ENCODE results near the gene SNX11.

The SNX11 gene

GRCh38 chr17:48134912-48135480, 27.4 kb downstream of the SNX11 start:
- DNase-seq, result no peak

GRCh38 chr17:48137656-48138055, 30.1 kb downstream of the SNX11 start:
- no peak for DNase-seq

GRCh38 chr17:48139944-48140343, 32.4 kb downstream of the SNX11 start:
- DNase-seq, result no peak

GRCh38 chr17:48143629-48144028, 36.1 kb downstream of the SNX11 start:
- DNase-seq, result no peak

- no peak for DNase-seq
Measured at GRCh38 chr17:48144231-48144630, 36.7 kb downstream of the SNX11 start.

GRCh38 chr17:48144976-48145798, 37.6 kb downstream of the SNX11 start:
- no peak for DNase-seq

- DNase-seq, result no peak
Measured at GRCh38 chr17:48148029-48148770, 40.6 kb downstream of the SNX11 start.

GRCh38 chr17:48148854-48149786, 41.6 kb downstream of the SNX11 start:
- peak; percentile 67 for DNase-seq

- DNase-seq, result no peak
Measured at GRCh38 chr17:48149787-48150463, 42.4 kb downstream of the SNX11 start.

GRCh38 chr17:48150597-48151001, 43.0 kb downstream of the SNX11 start:
- DNase-seq, result no peak

GRCh38 chr17:48151220-48151619, 43.7 kb downstream of the SNX11 start:
- DNase-seq, result no peak

GRCh38 chr17:48152289-48152688, 44.7 kb downstream of the SNX11 start:
- DNase-seq, result no peak

GRCh38 chr17:48153691-48154358, 46.3 kb downstream of the SNX11 start:
- DNase-seq, result peak; percentile 51

GRCh38 chr17:48155889-48156611, 48.5 kb downstream of the SNX11 start:
- peak; percentile 74 for DNase-seq

GRCh38 chr17:48159232-48159631, 51.7 kb downstream of the SNX11 start:
- no peak for DNase-seq

- DNase-seq, result no peak
Measured at GRCh38 chr17:48160177-48161081, 52.9 kb downstream of the SNX11 start.

GRCh38 chr17:48161127-48161905, 53.8 kb downstream of the SNX11 start:
- no peak for DNase-seq

- no peak for DNase-seq
Measured at GRCh38 chr17:48162306-48162934, 54.9 kb downstream of the SNX11 start.

Data from NCI-H2171 treated with DMSO at 0.1 percent for 48 hours (cell line).